ENCODE data around the gene AGA. TPM values are rescaled to one million over a fixed set of nuclear protein-coding genes. Genes with fewer than 3 reads are reported as not detected.

AGA gene
- total RNA-seq, 4 donors from 2014 or later = 42.2 to 82.8 (median 50.4) TPM

GRCh38 chr4:177413656-177414055, 28.6 kb downstream of the AGA start:
- H3K27ac ChIP-seq = no peak overlapping the region
- H3K4me1 ChIP-seq = no peaks in the 10 kb centered on the region
- no peaks in the 10 kb centered on the region for H3K36me3 ChIP-seq
- DNase-seq = no peak
- no peaks in the 10 kb centered on the region for H3K27me3 ChIP-seq
- no peaks in the 10 kb centered on the region for H3K9me3 ChIP-seq
- TF ChIP-seq CTCF (IDR thresholded peaks at IDR 0.05) (no peak), POLR2A (IDR thresholded peaks at IDR 0.05) (no peak)
- intact Hi-C loops (cut with DNase I) = no loop called here
- no peak overlapping the region for H3K4me3 ChIP-seq (replicated peaks in 1 of 3)

GRCh38 chr4:177413076-177413475, 29.2 kb downstream of the AGA start:
- TF ChIP-seq POLR2A (IDR thresholded peaks at IDR 0.05) (no peak), CTCF (IDR thresholded peaks at IDR 0.05) (no peak)
- 79 to 83% methylated on average over 1 of the region's 1 CpG for WGBS, 2 donors
- no peaks in the 10 kb centered on the region for H3K36me3 ChIP-seq
- no peak overlapping the region for H3K4me3 ChIP-seq (replicated peaks in 1 of 3)
- no peak for DNase-seq
- H3K27me3 ChIP-seq = no peaks in the 10 kb centered on the region
- intact Hi-C loops (cut with DNase I) = no loop called here
- no peaks in the 10 kb centered on the region for H3K9me3 ChIP-seq
- no peak overlapping the region for H3K27ac ChIP-seq
- H3K4me1 ChIP-seq = no peaks in the 10 kb centered on the region

DNA sequence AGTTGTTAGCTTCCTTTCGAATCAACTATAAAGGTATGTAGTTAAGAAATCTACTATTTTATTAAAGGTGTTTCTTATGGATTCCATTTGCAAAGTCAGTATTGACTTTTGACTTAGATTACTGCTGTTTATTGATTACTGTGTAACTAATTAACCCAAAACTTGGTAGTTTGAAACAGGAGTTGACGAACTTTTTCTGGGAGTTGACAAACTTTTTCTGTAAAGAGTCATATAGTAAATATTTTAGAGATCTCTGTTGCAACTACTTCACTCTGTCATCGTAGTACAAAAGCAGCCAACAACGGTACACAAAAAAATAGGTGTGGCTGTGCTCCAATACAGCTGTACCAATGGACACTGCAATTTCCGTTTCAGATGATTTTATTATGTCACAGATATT, 30.2 kb downstream of the AGA start:
- 75 to 94% methylated on average over 5 of the region's 5 CpGs for WGBS, 2 donors
- Histone ChIP-seq H3K27me3 (no peaks in the 10 kb centered on the region), H3K36me3 (no peaks in the 10 kb centered on the region), H3K9me3 (no peaks in the 10 kb centered on the region), H3K27ac (no peak overlapping the region), H3K4me1 (no peaks in the 10 kb centered on the region), H3K4me3 (replicated peaks in 1 of 3) (no peak overlapping the region)
- no peak for DNase-seq
- TF ChIP-seq POLR2A (IDR thresholded peaks at IDR 0.05) = no peak
- TF ChIP-seq CTCF (IDR thresholded peaks at IDR 0.05) = no peak
- intact Hi-C loops (cut with DNase I) = no loop called here

DNA sequence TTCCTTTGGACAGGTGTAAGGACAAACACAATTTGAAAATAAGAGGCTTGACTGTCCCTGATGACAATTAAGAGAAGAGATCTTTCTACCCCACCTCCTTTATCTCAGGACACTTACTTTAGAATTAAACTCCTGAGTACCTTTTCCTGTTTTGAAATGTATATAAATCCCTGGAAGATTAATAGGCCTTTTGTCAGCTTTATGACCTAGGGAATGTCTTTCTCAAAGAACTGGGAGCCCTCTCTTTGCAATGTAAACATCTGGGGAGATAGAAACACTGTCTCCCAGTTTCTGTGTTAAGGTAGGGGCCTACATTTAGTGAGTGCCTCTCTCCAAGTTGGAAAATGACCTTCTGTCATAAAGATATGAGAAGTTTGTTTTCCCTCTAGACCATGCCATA, 31.7 kb downstream of the AGA start:
- H3K36me3 ChIP-seq = no peaks in the 10 kb centered on the region
- TF ChIP-seq POLR2A (IDR thresholded peaks at IDR 0.05) = no peak
- no peak for DNase-seq
- H3K27ac ChIP-seq = no peak overlapping the region
- no peaks in the 10 kb centered on the region for H3K9me3 ChIP-seq
- no peaks in the 10 kb centered on the region for H3K4me1 ChIP-seq
- H3K27me3 ChIP-seq = no peaks in the 10 kb centered on the region
- no peak overlapping the region for H3K4me3 ChIP-seq (replicated peaks in 1 of 3)
- intact Hi-C loops (cut with DNase I) = no loop called here

DNA sequence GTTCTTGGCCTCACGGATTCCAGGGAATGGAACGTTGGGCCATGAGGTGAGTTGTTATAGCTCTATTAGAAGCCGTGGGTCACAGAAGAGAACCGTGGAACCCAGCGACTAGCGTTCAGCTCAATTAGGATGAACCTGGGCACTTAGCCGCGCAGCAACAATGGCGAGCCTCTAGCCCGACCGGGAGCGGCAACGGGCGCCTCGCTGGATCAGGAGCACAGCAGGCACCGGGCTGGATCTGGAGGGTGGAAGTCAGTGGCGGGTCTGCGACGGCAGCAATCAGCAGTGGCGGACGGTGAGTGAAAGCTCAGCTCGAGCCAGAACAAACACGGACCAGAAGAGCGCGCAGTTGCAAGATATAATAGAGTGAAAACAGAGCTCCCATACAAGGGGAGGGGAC, 34.2 kb downstream of the AGA start:
- no peaks in the 10 kb centered on the region for H3K36me3 ChIP-seq
- H3K9me3 ChIP-seq = no peaks in the 10 kb centered on the region
- H3K4me1 ChIP-seq = no peaks in the 10 kb centered on the region
- no peak for DNase-seq
- TF ChIP-seq CTCF (IDR thresholded peaks at IDR 0.05) (no peak), POLR2A (IDR thresholded peaks at IDR 0.05) (no peak)
- intact Hi-C loops (cut with DNase I) = no loop called here
- no peak overlapping the region for H3K27ac ChIP-seq
- no peak overlapping the region for H3K4me3 ChIP-seq (replicated peaks in 1 of 3)
- 96% methylated on average over 25 of the region's 25 CpGs for WGBS, 2 donors
- H3K27me3 ChIP-seq = no peaks in the 10 kb centered on the region

- H3K4me3 ChIP-seq (replicated peaks in 1 of 3) = no peak overlapping the region
- no peaks in the 10 kb centered on the region for H3K36me3 ChIP-seq
- intact Hi-C loops (cut with DNase I) = no loop called here
- H3K4me1 ChIP-seq = no peaks in the 10 kb centered on the region
- no peak for TF ChIP-seq CTCF (IDR thresholded peaks at IDR 0.05)
- H3K9me3 ChIP-seq = no peaks in the 10 kb centered on the region
- H3K27ac ChIP-seq = no peak overlapping the region
- no peak for DNase-seq
- 65 to 66% methylated on average over 2 of the region's 2 CpGs for WGBS, 2 donors
- no peaks in the 10 kb centered on the region for H3K27me3 ChIP-seq
Observed at GRCh38 chr4:177405508-177405907, 36.7 kb downstream of the AGA start.
